Prostate gland (tissue), 2 donors: ENCODE measurements around the gene CXCL10. TPM values are rescaled to one million over a fixed set of nuclear protein-coding genes. Genes with fewer than 3 reads are reported as not detected.

Experiments used
- DNase-seq: peaks from one replicate; pipeline ENCODE4 v3.0.0-alpha.2; 2019; ENCODE audit warnings: low spot score
- H3K27ac ChIP-seq, 2 donors: fragments of 200-600 bp; sonication (generic); 2 replicates each; pipeline ENCODE4 v1.5.1; 2017 to 2019
- H3K27me3 ChIP-seq: fragments of 200-600 bp; sonication (generic); replicated peaks from 2 replicates; pipeline ENCODE4 v1.5.1; 2019; ENCODE audit not compliant: insufficient read depth
- H3K36me3 ChIP-seq, 2 donors: fragments of 200-600 bp; sonication (generic); 1 replicate in 1 of 2; 2 replicates in 1 of 2; pipeline versions ENCODE4 v1.5.1 to v1.8.1; 2017 to 2019
- H3K4me1 ChIP-seq: fragments of 200-600 bp; sonication (generic); replicated peaks from 2 replicates; pipeline ENCODE4 v1.5.1; 2019
- H3K4me3 ChIP-seq, 2 donors: fragments of 200-600 bp; sonication (generic); 2 replicates each; pipeline ENCODE4 v1.5.1; 2017 to 2019
- H3K9me3 ChIP-seq: fragments of 200-600 bp; sonication (generic); 2 replicates; pipeline ENCODE4 v1.5.1; 2017
- POLR2A ChIP-seq: fragments of 450-650 bp; IDR thresholded peaks from one replicate; pipeline ENCODE4 v1.6.1; 2016; ENCODE audit warnings: antibody characterized with exemption, mild to moderate bottlenecking
- POLR2AphosphoS5 ChIP-seq: sonication (generic); formaldehyde crosslinking; IDR thresholded peaks from one replicate; pipeline ENCODE4 v1.6.1; 2017; ENCODE audit warnings: antibody characterized with exemption
- WGBS: methylation state at CpG from one replicate; pipeline ENCODE4 v1.1.5; 2018; 5-methylcytosine and 5-hydroxymethylcytosine counted together
- intact Hi-C: fragments of 100-400 bp; cut with DNase I; formaldehyde crosslinking; loops from one replicate; pipeline ENCODE4 v1.14.2; 2022
- total RNA-seq, 2 donors: library from RNA; depleted of rRNA; stranded (reverse); fragments of >200 nt; gene quantifications; one replicate each; pipeline ENCODE4 v1.1.0, GENCODE V29; 2016
- TF ChIP-seq, protein P1 (sequence below), 4 experiments: fragments of 200-600 bp in 2 of 4; fragments of 450-650 bp in 2 of 4; sonication (generic) in 2 of 4; IDR thresholded peaks; 1 replicate in 3 of 4; 2 replicates in 1 of 4; pipeline ENCODE4 v1.5.1; 2016 to 2019; ENCODE audit warnings: antibody characterized with exemption in 4 of 4, mild to moderate bottlenecking in 2 of 4, moderate library complexity in 2 of 4

Gene CXCL10
- under 1 TPM in 1 of 2 donors, not detected in 1; 0.51 TPM for total RNA-seq

DNA sequence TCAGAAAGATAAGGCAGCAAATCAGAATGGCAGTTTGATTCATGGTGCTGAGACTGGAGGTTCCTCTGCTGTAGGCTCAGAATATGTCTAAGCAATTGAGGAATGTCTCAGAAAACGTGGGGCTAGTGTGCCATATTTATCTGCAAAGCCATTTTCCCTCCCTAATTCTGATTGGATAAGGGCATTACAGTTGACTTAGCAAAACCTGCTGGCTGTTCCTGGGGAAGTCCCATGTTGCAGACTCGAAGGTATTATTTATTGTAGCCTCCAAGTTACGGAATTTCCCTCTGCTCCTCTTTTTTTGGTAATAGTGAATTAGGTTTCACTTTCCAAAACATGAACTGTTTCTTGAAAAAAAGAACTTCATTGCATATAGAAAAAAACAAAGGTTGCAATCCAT, at the start of gene CXCL10:
Gene CXCL10 (minus strand): TSS at position 109 of the 400 bp plus-strand sequence. CDS start 66 bp downstream, at position 43.
- H3K27ac ChIP-seq, result no peak within 1 kb of the TSS
- 15% methylated on average over 3 of the region's 3 CpGs for WGBS
- intact Hi-C loops, result no loop called here
- no peaks in the 10 kb centered on the region for H3K4me1 ChIP-seq
- H3K9me3 ChIP-seq, result no peaks in the 10 kb centered on the region
- no peaks in the 10 kb centered on the region for H3K27me3 ChIP-seq
- TF ChIP-seq POLR2A (no peak), POLR2AphosphoS5 (no peak)
- TF ChIP-seq, protein P1, sequence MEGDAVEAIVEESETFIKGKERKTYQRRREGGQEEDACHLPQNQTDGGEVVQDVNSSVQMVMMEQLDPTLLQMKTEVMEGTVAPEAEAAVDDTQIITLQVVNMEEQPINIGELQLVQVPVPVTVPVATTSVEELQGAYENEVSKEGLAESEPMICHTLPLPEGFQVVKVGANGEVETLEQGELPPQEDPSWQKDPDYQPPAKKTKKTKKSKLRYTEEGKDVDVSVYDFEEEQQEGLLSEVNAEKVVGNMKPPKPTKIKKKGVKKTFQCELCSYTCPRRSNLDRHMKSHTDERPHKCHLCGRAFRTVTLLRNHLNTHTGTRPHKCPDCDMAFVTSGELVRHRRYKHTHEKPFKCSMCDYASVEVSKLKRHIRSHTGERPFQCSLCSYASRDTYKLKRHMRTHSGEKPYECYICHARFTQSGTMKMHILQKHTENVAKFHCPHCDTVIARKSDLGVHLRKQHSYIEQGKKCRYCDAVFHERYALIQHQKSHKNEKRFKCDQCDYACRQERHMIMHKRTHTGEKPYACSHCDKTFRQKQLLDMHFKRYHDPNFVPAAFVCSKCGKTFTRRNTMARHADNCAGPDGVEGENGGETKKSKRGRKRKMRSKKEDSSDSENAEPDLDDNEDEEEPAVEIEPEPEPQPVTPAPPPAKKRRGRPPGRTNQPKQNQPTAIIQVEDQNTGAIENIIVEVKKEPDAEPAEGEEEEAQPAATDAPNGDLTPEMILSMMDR (IDR thresholded peaks at IDR 0.05), result no peak
- no peak for DNase-seq
- H3K4me3 ChIP-seq, result no peak within 1 kb of the TSS
- H3K36me3 ChIP-seq, result no peaks in the 10 kb centered on the region

DNA sequence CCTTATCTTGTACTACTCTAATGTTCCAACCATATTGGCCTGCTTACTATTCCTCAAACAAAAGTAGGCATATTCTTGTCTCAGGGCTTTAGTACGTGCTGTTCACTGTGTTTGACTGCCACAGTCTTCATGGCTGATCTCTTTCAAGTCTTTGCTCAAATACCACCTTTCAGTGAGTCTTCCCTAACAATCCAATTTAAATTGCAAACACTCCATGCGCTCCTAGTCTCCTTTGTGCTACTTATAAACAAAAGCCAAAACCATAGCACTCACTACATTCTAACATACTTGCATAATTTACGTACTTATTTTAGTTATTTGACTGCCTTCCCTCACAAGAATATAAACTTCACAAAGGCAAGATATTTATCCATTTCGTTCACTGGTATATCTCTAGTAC, 49.5 kb upstream of the CXCL10 start:
- Histone ChIP-seq H3K4me1 (no peaks in the 10 kb centered on the region), H3K36me3 (no peaks in the 10 kb centered on the region), H3K4me3 (no peak overlapping the region), H3K9me3 (no peaks in the 10 kb centered on the region), H3K27ac (no peak overlapping the region), H3K27me3 (no peaks in the 10 kb centered on the region)
- WGBS, result 87% methylated on average over 4 of the region's 4 CpGs
- DNase-seq, result no peak
- intact Hi-C loops, result no loop called here
- TF ChIP-seq POLR2A, result no peak
- TF ChIP-seq, protein P1 (IDR thresholded peaks at IDR 0.05), result no peak
- no peak for TF ChIP-seq POLR2AphosphoS5

DNA sequence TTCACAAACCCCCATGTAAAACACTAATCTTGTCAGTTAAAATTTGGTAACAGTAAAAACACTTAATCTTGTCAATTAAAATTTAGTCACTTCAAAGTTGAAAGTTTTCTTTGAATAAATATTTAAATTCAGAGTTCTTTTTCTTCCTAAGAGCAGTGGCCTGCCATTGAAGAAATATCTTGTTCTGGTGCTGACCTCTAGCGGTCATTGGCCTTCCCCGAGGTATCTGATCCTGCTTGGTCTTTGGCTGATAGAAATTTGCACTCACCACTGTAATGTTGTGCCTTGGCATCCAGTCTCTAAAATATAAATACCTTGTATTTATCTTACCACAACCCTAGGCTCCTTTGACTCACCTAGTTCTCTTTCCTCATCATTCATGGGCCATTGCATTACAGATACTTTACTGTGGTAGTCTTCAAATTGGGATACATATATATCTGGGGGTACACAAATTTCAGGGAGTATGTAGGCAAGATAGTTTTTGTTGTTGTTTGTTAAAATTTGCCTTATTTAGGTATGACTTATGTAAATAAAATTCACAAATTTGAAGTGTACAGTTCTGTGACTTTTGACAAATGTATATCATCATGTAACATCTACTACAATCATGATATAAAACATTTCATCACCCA, 44.5 kb upstream of the CXCL10 start:
- no peak overlapping the region for H3K27ac ChIP-seq
- H3K9me3 ChIP-seq, result no peaks in the 10 kb centered on the region
- H3K36me3 ChIP-seq, result no peaks in the 10 kb centered on the region
- no peak overlapping the region for H3K4me3 ChIP-seq
- TF ChIP-seq POLR2AphosphoS5 (peak; percentile 53), POLR2A (no peak)
- TF ChIP-seq, protein P1 (IDR thresholded peaks at IDR 0.05), result peak; percentile 63 to 83 (median 74)
- intact Hi-C loops, result loop anchor here (1.0 to 10.0 kb wide), 2 partner anchors 72 to 153 kb away; no protein-coding TSS in a partner anchor
- DNase-seq, result peak; percentile 79
- H3K27me3 ChIP-seq, result no peaks in the 10 kb centered on the region
- no peaks in the 10 kb centered on the region for H3K4me1 ChIP-seq
- 2% methylated on average over 2 of the region's 2 CpGs for WGBS

DNA sequence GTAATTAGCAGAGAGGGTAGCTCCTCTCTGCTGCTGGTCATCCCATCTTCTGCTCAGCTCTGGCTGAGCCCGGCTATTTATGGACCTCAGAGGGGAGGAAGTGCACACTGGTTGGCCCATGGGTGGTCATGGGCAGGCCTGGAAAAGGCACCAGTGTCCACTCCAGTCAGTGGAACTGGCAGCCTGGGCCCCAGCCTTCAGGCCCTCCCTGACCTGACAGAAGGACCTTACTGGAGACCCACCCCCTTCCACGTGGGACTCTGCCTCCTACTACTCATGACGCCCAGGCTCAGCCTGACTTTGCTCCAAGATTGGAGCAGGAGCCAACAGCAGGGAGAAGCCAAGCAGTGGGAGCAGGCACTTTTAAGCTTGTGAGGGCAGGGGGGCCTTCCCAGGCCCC, 43.2 kb upstream of the CXCL10 start:
- no peaks in the 10 kb centered on the region for H3K36me3 ChIP-seq
- H3K27ac ChIP-seq, result no peak overlapping the region
- H3K9me3 ChIP-seq, result no peaks in the 10 kb centered on the region
- no peaks in the 10 kb centered on the region for H3K27me3 ChIP-seq
- no peak for DNase-seq
- intact Hi-C loops, result loop anchor here (10.0 kb wide), 1 partner anchor 152 kb away; no protein-coding TSS in a partner anchor
- 90% methylated on average over 3 of the region's 3 CpGs for WGBS
- no peak overlapping the region for H3K4me3 ChIP-seq
- TF ChIP-seq, protein P1 (IDR thresholded peaks at IDR 0.05), result no peak
- no peak for TF ChIP-seq POLR2A
- no peak for TF ChIP-seq POLR2AphosphoS5
- H3K4me1 ChIP-seq, result no peaks in the 10 kb centered on the region

DNA sequence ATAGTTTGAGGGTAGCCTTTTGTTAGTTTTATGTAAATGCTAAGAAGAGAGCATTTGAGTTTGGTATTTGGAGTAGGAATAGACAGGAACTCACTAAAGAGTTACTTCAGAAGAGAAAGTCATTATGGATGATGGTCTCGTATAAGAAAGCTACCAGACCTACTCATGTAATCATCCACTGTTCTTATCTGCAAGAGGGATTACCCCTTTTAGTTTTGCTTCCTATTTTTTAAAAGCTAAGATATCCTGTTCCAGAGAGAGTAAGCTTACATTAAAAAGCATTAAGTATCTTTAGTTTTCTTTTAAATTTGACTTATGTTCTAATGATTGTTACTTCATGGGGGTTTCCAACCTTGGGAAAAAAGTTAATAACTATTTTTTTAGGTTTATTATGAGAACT, 38.7 kb upstream of the CXCL10 start:
- WGBS, result 74% methylated on average over 1 of the region's 1 CpG
- no peak for TF ChIP-seq POLR2AphosphoS5
- TF ChIP-seq, protein P1 (IDR thresholded peaks at IDR 0.05), result no peak
- TF ChIP-seq POLR2A, result no peak
- intact Hi-C loops, result loop anchor here (10.0 kb wide), 1 partner anchor 147 kb away; no protein-coding TSS in a partner anchor
- H3K4me1 ChIP-seq, result no peaks in the 10 kb centered on the region
- DNase-seq, result no peak
- H3K27me3 ChIP-seq, result no peaks in the 10 kb centered on the region
- H3K27ac ChIP-seq, result no peak overlapping the region
- H3K9me3 ChIP-seq, result no peaks in the 10 kb centered on the region
- H3K36me3 ChIP-seq, result no peaks in the 10 kb centered on the region
- H3K4me3 ChIP-seq, result no peak overlapping the region
